GM18907 (cell line): ENCODE results near the gene GHRH.
A peak's percentile ranks its signal among the peaks of the same experiment; 100 is the strongest.

Experiments used
- ATAC-seq: cut with Tn5 transposase; IDR thresholded peaks from one replicate; pipeline ENCODE4 v1.9.1; 2021; ENCODE audit warnings: mild to moderate bottlenecking, moderate library complexity; ENCODE audit not compliant: unreplicated experiment

The GHRH gene

GRCh38 chr20:37291724-37292126 lies 30.1 kb upstream of the GHRH start:
- no peak for ATAC-seq

GRCh38 chr20:37290158-37290810 lies 28.7 kb upstream of the GHRH start:
- ATAC-seq, result no peak

- ATAC-seq, result no peak
Measured at GRCh38 chr20:37288091-37288490, 26.5 kb upstream of the GHRH start.

- ATAC-seq, result no peak
Measured at GRCh38 chr20:37285664-37286374, 24.2 kb upstream of the GHRH start.

- ATAC-seq, result no peak
Measured at GRCh38 chr20:37284691-37285161, 23.1 kb upstream of the GHRH start.

- ATAC-seq, result no peak
Measured at GRCh38 chr20:37283530-37284195, 22.0 kb upstream of the GHRH start.

GRCh38 chr20:37282556-37282955 lies 20.9 kb upstream of the GHRH start:
- ATAC-seq, result no peak

- ATAC-seq, result no peak
Measured at GRCh38 chr20:37280403-37280802, 18.8 kb upstream of the GHRH start.

- ATAC-seq, result no peak
Measured at GRCh38 chr20:37279820-37280219, 18.2 kb upstream of the GHRH start.

- ATAC-seq, result no peak
Measured at GRCh38 chr20:37278966-37279590, 17.5 kb upstream of the GHRH start.

GRCh38 chr20:37277253-37277593 lies 15.6 kb upstream of the GHRH start:
- no peak for ATAC-seq

- peak; percentile 66 for ATAC-seq
Measured at GRCh38 chr20:37276494-37277252, 15.1 kb upstream of the GHRH start.

- no peak for ATAC-seq
Measured at GRCh38 chr20:37274851-37275524, 13.4 kb upstream of the GHRH start.

- no peak for ATAC-seq
Measured at GRCh38 chr20:37273988-37274387, 12.4 kb upstream of the GHRH start.

GRCh38 chr20:37271421-37271768 lies 9.8 kb upstream of the GHRH start:
- ATAC-seq, result no peak

GRCh38 chr20:37270576-37271420 lies 9.2 kb upstream of the GHRH start:
- peak; percentile 63 for ATAC-seq

GRCh38 chr20:37267667-37268313 lies 6.2 kb upstream of the GHRH start:
- ATAC-seq, result no peak

- no peak for ATAC-seq
Measured at GRCh38 chr20:37266940-37267666, 5.5 kb upstream of the GHRH start.
